Measurements from ENCODE around the gene PIGV.

Gene PIGV

GRCh38 chr1:26771643-26772321, 16.0 kb upstream of the PIGV start (continued):
- TF ChIP-seq ZNF510 (tag by site-specific recombination; IDR thresholded peaks at IDR 0.05; ENCODE audit: insufficient replicate concordance) = no peak
- TF ChIP-seq ZNF26 (tag by site-specific recombination; IDR thresholded peaks at IDR 0.05) = no peak
- TF ChIP-seq PRDM6 (tag by site-specific recombination; IDR thresholded peaks at IDR 0.05) = no peak
- peak; percentile 66 for TF ChIP-seq ZBTB10 (tag by site-specific recombination; IDR thresholded peaks at IDR 0.05)
- peak; percentile 85 for TF ChIP-seq BCL11A (tag by site-specific recombination; IDR thresholded peaks at IDR 0.05; ENCODE audit: low read depth)
- peak; percentile 85 for TF ChIP-seq ZNF600 (tag by site-specific recombination; IDR thresholded peaks at IDR 0.05)
- peak; percentile 70 for TF ChIP-seq ZNF394 (tag by site-specific recombination; IDR thresholded peaks at IDR 0.05; ENCODE audit: borderline replicate concordance)
- peak; percentile 89 for TF ChIP-seq KLF1 (tag by site-specific recombination; IDR thresholded peaks at IDR 0.05)
- TF ChIP-seq ZBTB20 (tag by site-specific recombination; IDR thresholded peaks at IDR 0.05) = peak; percentile 60; the same call in 1 of the 2 replicates
- TF ChIP-seq ZIC2 (tag by site-specific recombination; IDR thresholded peaks at IDR 0.05) = peak; percentile 88
- peak; percentile 99 for TF ChIP-seq SP7 (tag by site-specific recombination; IDR thresholded peaks at IDR 0.05)
- TF ChIP-seq ZNF211 (tag by site-specific recombination; IDR thresholded peaks at IDR 0.05; ENCODE audit: low read depth) = no peak
- no peak for TF ChIP-seq ZNF404 (tag by site-specific recombination; IDR thresholded peaks at IDR 0.05)
- TF ChIP-seq ZNF184 (tag by site-specific recombination; IDR thresholded peaks at IDR 0.05) = peak; percentile 8; the same call in 1 of the 2 replicates
- no peak for TF ChIP-seq ZNF488 (tag by site-specific recombination; IDR thresholded peaks at IDR 0.05)
- TF ChIP-seq ZNF19 (tag by site-specific recombination; IDR thresholded peaks at IDR 0.05; ENCODE audit: low read depth) = no peak
- TF ChIP-seq ZNF10 (tag by site-specific recombination; IDR thresholded peaks at IDR 0.05) = peak; percentile 64; the same call in 1 of the 2 replicates
- TF ChIP-seq ZBTB48 (tag by site-specific recombination; IDR thresholded peaks at IDR 0.05) = peak; percentile 94
- peak; percentile 99 for TF ChIP-seq KLF17 (tag by site-specific recombination; IDR thresholded peaks at IDR 0.05)
- TF ChIP-seq PRDM1 (tag by site-specific recombination; IDR thresholded peaks at IDR 0.05) = peak; percentile 75
- peak; percentile 93 for TF ChIP-seq TRIM28 (IDR thresholded peaks at IDR 0.05; ENCODE audit: borderline replicate concordance, low read length)
- peak; percentile 43; the same call in 1 of the 2 replicates for TF ChIP-seq TSHZ1 (tag by site-specific recombination; IDR thresholded peaks at IDR 0.05; ENCODE audit: borderline replicate concordance)
- TF ChIP-seq ZNF292 (tag by site-specific recombination; IDR thresholded peaks at IDR 0.05; ENCODE audit: borderline replicate concordance, low read depth) = no peak
- no peak for TF ChIP-seq ZBTB1 (tag by site-specific recombination; IDR thresholded peaks at IDR 0.05)
- no peak for TF ChIP-seq ZNF768 (tag by site-specific recombination; IDR thresholded peaks at IDR 0.05)
- no peak for TF ChIP-seq ZNF248 (tag by site-specific recombination; IDR thresholded peaks at IDR 0.05)
- no peak for TF ChIP-seq ZBTB26 (tag by site-specific recombination; optimal IDR thresholded peaks at IDR 0.05)
